WI38 (cell line): ENCODE measurements around the gene TACR1.

ENCODE experiments used
- H3K4me3 ChIP-seq: 2 replicates; pipeline ENCODE4 v1.5.1; 2011; ENCODE audit warnings: low read depth, mild to moderate bottlenecking, control low read depth, low read length
- CTCF ChIP-seq: IDR thresholded peaks from 2 replicates; pipeline ENCODE4 v1.5.1; 2012; ENCODE audit warnings: low read depth, mild to moderate bottlenecking, control low read depth, low read length

The TACR1 gene

GRCh38 chr2:75194184-75194868, 5.0 kb downstream of the TACR1 start:
- H3K4me3 ChIP-seq, result no peak overlapping the region
- TF ChIP-seq CTCF, result no peak

GRCh38 chr2:75192496-75192895, 6.8 kb downstream of the TACR1 start:
- no peak for TF ChIP-seq CTCF
- H3K4me3 ChIP-seq, result no peak overlapping the region

- H3K4me3 ChIP-seq, result no peak overlapping the region
- TF ChIP-seq CTCF, result no peak
These were observed 8.9 kb downstream of the TACR1 start for GRCh38 chr2:75190271-75190990.

- no peak for TF ChIP-seq CTCF
- H3K4me3 ChIP-seq, result no peak overlapping the region
These were observed 12.5 kb downstream of the TACR1 start for GRCh38 chr2:75186821-75187220.

- TF ChIP-seq CTCF, result no peak
- no peak overlapping the region for H3K4me3 ChIP-seq
These were observed 16.7 kb downstream of the TACR1 start for GRCh38 chr2:75182606-75183005.

- no peak overlapping the region for H3K4me3 ChIP-seq
- TF ChIP-seq CTCF, result no peak
These were observed 18.8 kb downstream of the TACR1 start for GRCh38 chr2:75180476-75180875.

- no peak overlapping the region for H3K4me3 ChIP-seq
- no peak for TF ChIP-seq CTCF
These were observed 21.9 kb downstream of the TACR1 start for GRCh38 chr2:75177427-75177826.
